ENCODE results near the gene GLI2.

DNA sequence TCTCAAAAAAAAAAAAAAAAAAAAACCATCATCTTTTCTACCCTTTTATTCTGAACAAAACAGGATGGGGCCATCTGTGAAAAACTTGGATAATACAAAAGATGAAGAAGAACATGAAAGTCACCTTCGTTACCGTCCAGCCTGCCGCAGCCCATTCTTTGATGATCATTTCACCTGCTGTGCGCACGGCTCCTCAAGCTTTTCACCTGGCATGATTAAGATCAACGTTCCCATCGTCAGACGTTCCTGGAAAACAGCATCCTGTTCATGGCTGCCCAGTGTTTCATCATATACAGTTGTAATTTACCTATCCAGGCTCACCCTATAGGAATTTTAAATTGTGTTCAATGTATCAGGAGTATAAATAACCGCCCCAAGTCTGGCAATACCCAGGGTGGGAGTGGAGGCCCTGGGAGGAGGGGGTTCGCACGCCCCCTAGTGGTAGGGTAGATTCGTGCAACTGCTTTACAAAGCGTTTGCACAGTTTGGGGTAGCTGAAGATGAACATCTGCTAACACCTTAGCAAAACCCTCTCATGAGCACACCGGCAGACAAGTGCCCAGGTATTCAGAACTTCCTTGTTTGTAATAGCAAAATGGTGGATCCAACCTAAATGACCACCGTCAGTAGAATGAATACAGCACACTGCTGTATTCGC is 49.0 kb upstream of the GLI2 start:
- TF ChIP-seq CTCF (conservative IDR thresholded peaks at IDR 0.05 in 1 of 2, IDR thresholded peaks at IDR 0.05 in 1 of 2; ENCODE audit: extremely low read depth in 1 of 2, insufficient read depth in 1 of 2, low read depth in 1 of 2, low read length in 2 of 2) (peak; percentile 41 to 51), EZH2 (IDR thresholded peaks at IDR 0.05; ENCODE audit: borderline replicate concordance, low read length) (no peak)

All from mammary epithelial cell (primary cell).